Activated CD8-positive, alpha-beta T cell treated with anti-CD3 and anti-CD28 coated beads for 36 hours (primary cell): ENCODE results near the gene DPP9. TPM values are rescaled to one million over a fixed set of nuclear protein-coding genes. Genes with fewer than 3 reads are reported as not detected.
A peak's percentile ranks its signal among the peaks of the same experiment; 100 is the strongest.

Experiments
- ATAC-seq: fragments of 200-7000 bp; cut with Tn5 transposase; one replicate; pipeline ENCODE4 v1.10.0; 2021; ENCODE audit warnings: mild to moderate bottlenecking, moderate library complexity
- CTCF ChIA-PET: fragments of 350-600 bp; sonication (Branson Sonifier 250); formaldehyde crosslinking; loops from one replicate; lab custom pipeline; 2021; ENCODE audit warnings: antibody characterized with exemption; lab: Charles Lee
- POLR2A ChIA-PET: fragments of 350-600 bp; sonication (Branson Sonifier 250); formaldehyde crosslinking; loops from one replicate; lab custom pipeline; 2021; ENCODE audit warnings: antibody characterized with exemption; lab: Charles Lee
- DNase-seq: peaks from one replicate; pipeline ENCODE4 v3.0.0-alpha.2; 2020
- H3K27ac Mint-ChIP-seq: one replicate; pipeline ENCODE4 v1.8.0; 2021; ENCODE audit warnings: mild to moderate bottlenecking, mixed read lengths
- H3K27me3 Mint-ChIP-seq: one replicate; pipeline ENCODE4 v1.8.0; 2021; ENCODE audit warnings: mixed read lengths
- H3K36me3 Mint-ChIP-seq: one replicate; pipeline ENCODE4 v1.8.0; 2021; ENCODE audit warnings: low read depth, mixed read lengths
- H3K4me1 Mint-ChIP-seq: one replicate; pipeline ENCODE4 v1.8.0; 2021; ENCODE audit warnings: low read depth, mixed read lengths
- H3K4me3 Mint-ChIP-seq: one replicate; pipeline ENCODE4 v1.8.0; 2021; ENCODE audit warnings: mild to moderate bottlenecking, moderate library complexity, mixed read lengths
- H3K9me3 Mint-ChIP-seq: one replicate; pipeline ENCODE4 v1.8.0; 2021; ENCODE audit warnings: mixed read lengths
- intact Hi-C: fragments of 100-400 bp; cut with micrococcal nuclease; formaldehyde crosslinking; loops from one replicate; pipeline ENCODE4 v1.10.0; 2022
- total RNA-seq, 2 experiments: library from RNA; stranded (reverse); gene quantifications; one replicate each; pipeline ENCODE4 v1.2.3, GENCODE V29; 2021
- TF ChIP-seq, protein P1 (sequence below): fragments of 200-600 bp; IDR thresholded peaks from one replicate; pipeline ENCODE4 v1.8.0; 2022; ENCODE audit warnings: antibody characterized with exemption, mild to moderate bottlenecking

DPP9 gene
- total RNA-seq, 2 experiments from 2014 or later = 60.4 to 64.0 TPM

DNA sequence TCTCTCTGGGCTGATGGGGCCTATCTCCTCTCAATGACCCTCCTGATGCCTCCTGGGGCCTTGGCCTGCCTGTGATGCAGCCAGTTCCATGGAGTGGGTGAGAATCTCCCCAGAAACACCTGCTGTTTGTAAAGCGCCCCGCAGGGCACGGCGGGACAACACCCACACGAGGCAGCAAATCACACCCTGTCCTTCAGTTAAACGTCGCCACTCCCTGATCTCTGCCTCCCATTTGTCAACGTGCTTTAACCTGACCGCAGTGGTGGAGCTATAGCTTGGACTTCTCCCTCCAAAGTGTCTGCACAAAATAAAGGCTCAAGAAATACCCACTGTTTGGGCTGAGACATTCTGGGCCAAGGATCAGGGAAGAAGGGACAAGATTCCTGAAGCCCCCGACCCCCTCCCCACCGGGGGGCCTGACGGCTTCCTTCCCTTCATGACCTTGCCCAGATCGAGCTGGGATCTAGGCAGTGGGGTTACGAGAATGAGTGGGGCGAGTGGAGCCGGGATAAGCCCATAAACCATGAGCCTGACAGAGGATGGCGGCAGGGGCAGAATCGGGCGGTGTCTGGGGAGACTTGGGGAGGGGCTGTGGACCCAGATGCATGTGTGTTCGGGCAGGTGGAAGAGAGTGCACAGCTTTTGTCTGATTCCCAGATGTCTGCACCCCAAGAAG is 61.5 kb downstream of the DPP9 start:
- Mint-ChIP-seq H3K9me3 (no peaks in the 10 kb centered on the region), H3K27me3 (no peaks in the 10 kb centered on the region), H3K36me3 (peaks cover 21% of the 10 kb centered on the region), H3K27ac (no peak overlapping the region), H3K4me3 (no peak overlapping the region), H3K4me1 (peaks cover 5% of the 10 kb centered on the region)
- ChIA-PET CTCF (no interaction called here), POLR2A (no interaction called here)
- TF ChIP-seq, protein P1, sequence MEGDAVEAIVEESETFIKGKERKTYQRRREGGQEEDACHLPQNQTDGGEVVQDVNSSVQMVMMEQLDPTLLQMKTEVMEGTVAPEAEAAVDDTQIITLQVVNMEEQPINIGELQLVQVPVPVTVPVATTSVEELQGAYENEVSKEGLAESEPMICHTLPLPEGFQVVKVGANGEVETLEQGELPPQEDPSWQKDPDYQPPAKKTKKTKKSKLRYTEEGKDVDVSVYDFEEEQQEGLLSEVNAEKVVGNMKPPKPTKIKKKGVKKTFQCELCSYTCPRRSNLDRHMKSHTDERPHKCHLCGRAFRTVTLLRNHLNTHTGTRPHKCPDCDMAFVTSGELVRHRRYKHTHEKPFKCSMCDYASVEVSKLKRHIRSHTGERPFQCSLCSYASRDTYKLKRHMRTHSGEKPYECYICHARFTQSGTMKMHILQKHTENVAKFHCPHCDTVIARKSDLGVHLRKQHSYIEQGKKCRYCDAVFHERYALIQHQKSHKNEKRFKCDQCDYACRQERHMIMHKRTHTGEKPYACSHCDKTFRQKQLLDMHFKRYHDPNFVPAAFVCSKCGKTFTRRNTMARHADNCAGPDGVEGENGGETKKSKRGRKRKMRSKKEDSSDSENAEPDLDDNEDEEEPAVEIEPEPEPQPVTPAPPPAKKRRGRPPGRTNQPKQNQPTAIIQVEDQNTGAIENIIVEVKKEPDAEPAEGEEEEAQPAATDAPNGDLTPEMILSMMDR = no peak
- ATAC-seq (no peak), DNase-seq (no peak)
- intact Hi-C loops = no loop called here

DNA sequence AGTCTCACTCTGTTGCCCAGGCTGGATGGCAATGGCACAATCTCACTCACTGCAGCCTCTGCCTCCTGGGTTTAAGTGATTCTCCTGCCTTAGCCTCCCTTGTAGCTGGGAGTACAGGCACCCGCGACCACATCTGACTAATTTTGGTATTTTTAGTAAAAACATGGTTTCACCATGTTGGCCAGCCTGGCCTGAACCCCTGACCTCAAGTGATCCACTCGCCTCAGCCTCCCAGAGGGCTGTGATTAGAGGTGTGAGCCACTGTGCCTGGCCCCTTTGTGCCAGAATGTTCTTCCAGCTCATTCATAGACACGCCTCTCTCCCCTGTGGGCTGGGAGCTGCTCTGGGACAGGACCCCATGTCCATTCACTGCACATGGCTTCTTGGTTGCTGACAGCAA is 62.6 kb downstream of the DPP9 start:
- DNase-seq (no peak), ATAC-seq (no peak)
- no peak overlapping the region for H3K4me3 Mint-ChIP-seq
- ChIA-PET POLR2A (no interaction called here), CTCF (interaction anchor here (2.4 kb wide), 1 partner anchor 25 kb away, joined by 6 read pairs; no protein-coding TSS in a partner anchor)
- peaks cover 21% of the 10 kb centered on the region for H3K36me3 Mint-ChIP-seq
- intact Hi-C loops = no loop called here
- H3K4me1 Mint-ChIP-seq = peaks cover 5% of the 10 kb centered on the region
- TF ChIP-seq, protein P1 = no peak
- H3K9me3 Mint-ChIP-seq = no peaks in the 10 kb centered on the region
- peak overlapping the region; percentile 80 for H3K27ac Mint-ChIP-seq
- no peaks in the 10 kb centered on the region for H3K27me3 Mint-ChIP-seq

DNA sequence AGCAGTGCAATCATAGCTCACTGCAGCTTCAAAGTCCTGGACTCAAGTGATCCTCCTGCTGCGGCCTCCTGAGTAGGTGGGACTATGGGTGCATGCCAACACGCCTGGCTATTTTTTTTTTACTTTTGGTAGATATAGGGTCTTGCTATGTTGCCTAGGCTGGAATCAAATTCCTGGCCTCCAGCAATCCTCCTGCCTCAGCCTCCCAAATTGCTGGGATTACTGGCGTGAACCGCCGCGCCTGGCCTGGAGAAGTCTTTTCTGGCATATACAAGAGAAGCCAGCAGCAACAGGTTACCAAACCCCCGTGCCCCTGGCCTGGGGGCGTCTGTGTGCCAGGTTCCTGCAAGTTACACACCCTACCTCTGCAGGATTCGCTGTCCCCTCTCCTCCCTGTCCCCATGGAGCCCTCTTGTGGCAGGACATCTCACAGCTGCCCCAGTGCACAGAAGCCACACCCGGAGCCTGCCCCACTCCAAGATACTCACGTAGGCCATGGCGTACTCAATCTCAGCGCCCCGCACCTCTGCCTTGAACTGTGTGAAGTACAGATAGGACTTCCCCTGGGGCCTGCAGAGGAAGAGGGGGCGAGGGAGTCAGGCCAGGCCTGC is 63.4 kb downstream of the DPP9 start:
- intact Hi-C loops = no loop called here
- ChIA-PET POLR2A (interaction anchor here (0.7 to 1.0 kb wide), 2 partner anchors 8 to 426 kb away, joined by 3 read pairs; no protein-coding TSS in a partner anchor), CTCF (interaction anchor here (0.6 to 2.4 kb wide), 3 partner anchors 24 to 314 kb away, joined by 3 to 6 read pairs (median 3); no protein-coding TSS in a partner anchor)
- peaks cover 2% of the 10 kb centered on the region for H3K4me1 Mint-ChIP-seq
- H3K27me3 Mint-ChIP-seq = no peaks in the 10 kb centered on the region
- no peak overlapping the region for H3K27ac Mint-ChIP-seq
- H3K4me3 Mint-ChIP-seq = no peak overlapping the region
- DNase-seq = peak; percentile 35
- peaks cover 19% of the 10 kb centered on the region for H3K36me3 Mint-ChIP-seq
- peak; percentile 59 for ATAC-seq
- TF ChIP-seq, protein P1 = no peak
- no peaks in the 10 kb centered on the region for H3K9me3 Mint-ChIP-seq

DNA sequence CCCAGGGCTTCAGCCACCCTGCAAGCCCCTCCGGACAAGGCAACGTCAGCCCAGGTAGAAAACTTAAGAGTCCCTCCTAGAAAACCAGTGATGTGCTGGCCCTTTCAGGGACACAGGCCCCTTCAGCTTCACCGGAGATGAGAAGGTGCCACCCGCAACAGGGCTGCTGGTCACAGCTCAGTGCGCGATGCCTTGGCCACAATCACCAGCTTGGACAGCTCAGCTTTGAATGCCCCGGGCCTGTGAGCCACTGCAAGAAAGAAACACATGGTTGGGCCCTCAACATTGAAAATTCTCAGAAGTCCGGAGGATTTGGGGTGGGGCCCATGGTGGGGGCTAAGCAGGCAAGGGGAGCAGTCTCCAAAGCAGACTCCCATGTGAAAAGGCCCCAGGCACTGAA is 65.8 kb downstream of the DPP9 start:
- intact Hi-C loops = no loop called here
- H3K27ac Mint-ChIP-seq = peak overlapping the region; percentile 66
- peaks cover 2% of the 10 kb centered on the region for H3K4me1 Mint-ChIP-seq
- H3K27me3 Mint-ChIP-seq = no peaks in the 10 kb centered on the region
- ATAC-seq (no peak), DNase-seq (no peak)
- ChIA-PET POLR2A (no interaction called here), CTCF (interaction anchor here (0.8 kb wide), 1 partner anchor 22 kb away, joined by 4 read pairs; no protein-coding TSS in a partner anchor)
- no peak overlapping the region for H3K4me3 Mint-ChIP-seq
- TF ChIP-seq, protein P1 = no peak
- no peaks in the 10 kb centered on the region for H3K9me3 Mint-ChIP-seq
- peaks cover 28% of the 10 kb centered on the region for H3K36me3 Mint-ChIP-seq

DNA sequence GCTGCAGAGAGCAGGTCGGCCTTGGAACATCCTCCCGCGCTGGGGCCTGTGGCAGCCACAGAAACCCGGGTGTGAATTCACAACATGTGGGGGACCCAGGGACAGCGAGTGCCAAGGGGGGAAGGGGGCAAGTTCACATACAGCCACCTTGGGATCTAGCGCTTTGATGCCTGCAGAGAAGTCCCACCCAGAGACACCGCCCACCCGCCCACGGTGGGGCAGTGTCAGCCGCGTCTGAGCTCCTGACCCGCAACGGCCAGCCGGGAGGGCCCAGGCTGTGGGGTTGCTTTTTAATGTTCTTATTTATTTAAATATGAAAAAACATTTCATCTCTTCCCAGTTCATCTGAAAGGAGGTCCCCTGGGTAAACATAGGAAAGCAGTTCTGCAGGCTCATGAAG is 66.4 kb downstream of the DPP9 start:
- Mint-ChIP-seq H3K36me3 (peaks cover 26% of the 10 kb centered on the region), H3K27me3 (no peaks in the 10 kb centered on the region), H3K27ac (no peak overlapping the region), H3K4me3 (no peak overlapping the region), H3K4me1 (peaks cover 2% of the 10 kb centered on the region), H3K9me3 (no peaks in the 10 kb centered on the region)
- intact Hi-C loops = no loop called here
- ATAC-seq (no peak), DNase-seq (no peak)
- CTCF ChIA-PET = no interaction called here
- TF ChIP-seq, protein P1 = no peak
- POLR2A ChIA-PET = no interaction called here
